Activated CD8-positive, alpha-beta memory T cell treated with anti-CD3 and anti-CD28 coated beads, Interleukin-2, amount 10 ng/mL, durations not matched to agents 7 days and 5 days (primary cell): Measurements from ENCODE around the gene EHD3. TPM values are rescaled to one million over a fixed set of nuclear protein-coding genes. Genes with fewer than 3 reads are reported as not detected.
"Not testable (repeated sequence)": the region's sequence is repeated elsewhere in the genome, so short reads cannot be mapped to it uniquely, and the experiment has no call there.

ENCODE experiments used
- ATAC-seq: fragments of 150-1000 bp; cut with Tn5 transposase; one replicate; pipeline ENCODE4 v1.10.0; 2021; ENCODE audit warnings: moderate library complexity
- CTCF ChIA-PET: fragments of 350-600 bp; sonication (Branson Sonifier 250); formaldehyde crosslinking; loops from one replicate; lab custom pipeline; 2021; ENCODE audit warnings: antibody characterized with exemption; lab: Charles Lee
- DNase-seq: peaks from one replicate; pipeline ENCODE4 v3.0.0-alpha.2; 2020
- H3K27ac Mint-ChIP-seq: one replicate; pipeline ENCODE4 v1.8.0; 2021; ENCODE audit warnings: mild to moderate bottlenecking, mixed read lengths
- H3K27me3 Mint-ChIP-seq: one replicate; pipeline ENCODE4 v1.8.0; 2021; ENCODE audit warnings: mixed read lengths
- H3K36me3 Mint-ChIP-seq: one replicate; pipeline ENCODE4 v1.8.0; 2021; ENCODE audit warnings: mild to moderate bottlenecking, mixed read lengths
- H3K4me1 Mint-ChIP-seq: one replicate; pipeline ENCODE4 v1.8.0; 2021; ENCODE audit warnings: mixed read lengths
- H3K4me3 Mint-ChIP-seq: one replicate; pipeline ENCODE4 v1.8.0; 2021; ENCODE audit warnings: mild to moderate bottlenecking, moderate library complexity, mixed read lengths
- H3K9me3 Mint-ChIP-seq: one replicate; pipeline ENCODE4 v1.8.0; 2022; ENCODE audit warnings: low read depth, mixed read lengths
- total RNA-seq, 2 experiments: library from RNA; stranded (reverse); gene quantifications; one replicate each; pipeline ENCODE4 v1.2.3, GENCODE V29; 2021

EHD3 gene
- total RNA-seq, 2 experiments from 2014 or later, result 0.41 to 1.1 TPM

DNA sequence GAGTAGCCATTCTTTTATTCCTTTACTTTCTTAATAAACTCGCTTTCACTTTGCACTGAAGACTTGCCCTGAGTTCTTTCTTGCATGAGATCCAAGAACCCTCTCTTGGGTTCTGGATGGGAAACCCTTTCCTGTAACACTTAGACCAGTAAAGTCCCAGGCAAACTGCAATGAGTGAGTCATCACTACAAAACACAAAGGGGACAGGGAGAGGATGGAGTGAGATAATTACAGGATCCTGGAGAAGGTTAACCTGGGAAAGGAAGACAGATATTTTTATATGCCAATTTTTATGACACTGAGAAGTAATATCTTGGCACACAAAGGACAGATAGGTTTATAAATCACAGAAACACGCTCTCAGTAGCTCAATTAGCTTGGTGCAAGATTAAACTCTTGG is 48.7 kb downstream of the EHD3 start:
- no peak overlapping the region for H3K27ac Mint-ChIP-seq
- DNase-seq (no peak), ATAC-seq (no peak)
- no peaks in the 10 kb centered on the region for H3K27me3 Mint-ChIP-seq
- no peak overlapping the region for H3K4me3 Mint-ChIP-seq
- CTCF ChIA-PET, result no interaction called here
- H3K36me3 Mint-ChIP-seq, result no peaks in the 10 kb centered on the region
- no peaks in the 10 kb centered on the region for H3K4me1 Mint-ChIP-seq
- no peaks in the 10 kb centered on the region for H3K9me3 Mint-ChIP-seq

DNA sequence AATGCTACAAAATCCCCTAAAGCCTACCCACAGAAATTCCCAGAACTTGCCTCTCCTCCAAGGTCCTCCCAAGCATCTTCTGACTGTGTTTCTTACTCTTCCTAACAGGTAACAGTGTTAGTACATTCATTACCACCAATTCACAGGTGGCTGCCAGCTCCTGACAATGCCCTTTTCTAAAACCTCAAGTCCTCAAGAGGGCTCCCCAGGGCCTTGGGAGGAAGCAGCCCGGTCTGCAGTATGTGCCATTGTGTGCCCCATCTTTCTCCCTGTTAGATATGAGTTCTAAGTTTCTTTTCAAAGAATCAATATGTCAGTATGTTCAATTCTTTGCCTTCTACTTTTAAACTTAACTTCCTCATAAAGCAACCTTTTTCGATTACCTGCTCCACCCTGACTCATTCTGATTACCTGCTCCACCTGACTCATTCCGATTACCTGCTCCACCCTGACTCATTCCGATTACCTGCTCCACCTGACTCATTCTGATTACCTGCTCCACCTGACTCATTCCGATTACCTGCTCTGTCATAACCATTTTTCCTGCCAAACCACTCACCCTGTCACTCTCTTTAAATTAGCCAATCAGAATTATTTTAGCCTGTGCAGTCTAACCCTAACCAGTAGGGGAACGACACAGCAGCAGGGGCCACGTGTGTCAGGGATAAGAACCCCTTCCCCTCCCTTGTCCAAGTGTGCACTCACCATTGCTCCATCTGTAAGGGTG is 49.4 kb downstream of the EHD3 start:
- H3K4me1 Mint-ChIP-seq, CTCF ChIA-PET, H3K9me3 Mint-ChIP-seq, H3K27ac Mint-ChIP-seq, H3K27me3 Mint-ChIP-seq, H3K4me3 Mint-ChIP-seq, ATAC-seq, H3K36me3 Mint-ChIP-seq, DNase-seq: not testable (repeated sequence)

DNA sequence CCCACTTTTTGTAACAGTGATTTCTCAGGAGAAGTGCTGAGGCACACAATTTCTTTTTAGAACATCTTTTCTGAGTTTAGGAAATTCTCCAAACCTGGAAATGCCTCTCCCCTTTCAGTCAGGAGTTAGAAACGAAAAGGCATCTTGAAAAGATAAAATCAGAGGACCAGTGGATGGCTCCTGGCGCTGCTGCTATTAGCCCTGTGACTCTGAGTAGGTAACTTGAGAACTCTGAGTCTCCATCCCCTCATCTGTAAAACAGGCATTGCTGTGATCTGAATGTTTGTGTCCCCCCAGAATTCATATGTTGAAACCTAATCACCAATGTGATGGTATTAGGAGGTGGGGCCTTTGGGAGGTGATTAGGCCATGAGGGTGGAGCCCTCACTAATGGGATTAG is 50.2 kb downstream of the EHD3 start:
- no peaks in the 10 kb centered on the region for H3K4me1 Mint-ChIP-seq
- no peak overlapping the region for H3K27ac Mint-ChIP-seq
- CTCF ChIA-PET, result no interaction called here
- no peaks in the 10 kb centered on the region for H3K9me3 Mint-ChIP-seq
- no peaks in the 10 kb centered on the region for H3K27me3 Mint-ChIP-seq
- no peaks in the 10 kb centered on the region for H3K36me3 Mint-ChIP-seq
- ATAC-seq (no peak), DNase-seq (no peak)
- no peak overlapping the region for H3K4me3 Mint-ChIP-seq

DNA sequence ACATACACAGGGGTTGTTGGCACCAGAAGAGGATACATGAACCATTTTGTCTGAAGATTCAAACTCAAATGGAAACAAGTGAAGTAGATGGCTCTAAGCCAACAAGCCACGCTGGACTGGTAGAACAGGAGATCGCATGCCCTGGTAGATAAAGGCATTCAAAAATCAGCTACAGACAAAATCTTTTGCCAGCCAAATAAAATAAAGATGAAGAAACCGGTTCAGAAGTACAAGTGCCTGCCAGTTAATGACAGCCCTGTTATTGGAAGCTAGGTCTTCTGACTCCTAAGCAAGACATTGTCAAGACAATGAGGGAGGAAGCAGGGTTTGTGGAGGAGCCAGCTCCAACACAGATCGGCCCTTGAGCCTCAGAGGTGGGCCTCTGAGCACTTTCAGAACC is 52.3 kb downstream of the EHD3 start:
- Mint-ChIP-seq H3K4me3 (no peak overlapping the region), H3K27me3 (no peaks in the 10 kb centered on the region), H3K9me3 (no peaks in the 10 kb centered on the region), H3K4me1 (no peaks in the 10 kb centered on the region), H3K36me3 (no peaks in the 10 kb centered on the region), H3K27ac (no peak overlapping the region)
- ATAC-seq (no peak), DNase-seq (no peak)
- CTCF ChIA-PET, result no interaction called here

DNA sequence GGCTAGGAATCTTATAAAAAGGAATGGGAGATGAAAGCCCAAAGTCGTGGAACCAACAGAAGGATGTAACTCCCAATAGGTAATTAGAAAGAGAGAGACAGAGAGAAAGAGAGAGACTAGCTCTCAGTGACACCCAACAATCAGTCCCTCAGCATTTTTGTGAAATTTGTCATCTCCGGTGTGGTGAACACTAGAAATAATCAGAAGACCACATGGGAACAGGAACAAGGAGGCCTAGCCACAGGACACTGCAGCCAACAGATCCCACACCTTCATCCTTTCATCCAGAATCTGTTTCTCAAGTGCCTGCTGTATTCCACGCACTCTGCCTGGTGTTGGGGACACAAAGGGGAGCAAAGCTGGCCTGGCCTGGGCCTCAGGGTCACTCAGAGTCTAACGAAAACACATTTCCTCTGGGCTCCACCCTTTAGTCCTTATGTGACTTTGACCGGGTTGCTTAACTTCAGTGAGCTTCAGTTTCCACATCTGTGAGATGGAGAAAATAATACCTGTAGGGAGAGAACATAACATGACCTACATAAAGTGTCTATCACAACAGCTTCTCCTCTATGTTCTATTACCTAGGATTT is 53.1 kb downstream of the EHD3 start:
- ATAC-seq, result no peak
- DNase-seq, result no peak
- Mint-ChIP-seq H3K9me3 (no peaks in the 10 kb centered on the region), H3K36me3 (no peaks in the 10 kb centered on the region), H3K27me3 (no peaks in the 10 kb centered on the region), H3K4me1 (no peaks in the 10 kb centered on the region), H3K4me3 (no peak overlapping the region), H3K27ac (no peak overlapping the region)
- CTCF ChIA-PET, result no interaction called here

DNA sequence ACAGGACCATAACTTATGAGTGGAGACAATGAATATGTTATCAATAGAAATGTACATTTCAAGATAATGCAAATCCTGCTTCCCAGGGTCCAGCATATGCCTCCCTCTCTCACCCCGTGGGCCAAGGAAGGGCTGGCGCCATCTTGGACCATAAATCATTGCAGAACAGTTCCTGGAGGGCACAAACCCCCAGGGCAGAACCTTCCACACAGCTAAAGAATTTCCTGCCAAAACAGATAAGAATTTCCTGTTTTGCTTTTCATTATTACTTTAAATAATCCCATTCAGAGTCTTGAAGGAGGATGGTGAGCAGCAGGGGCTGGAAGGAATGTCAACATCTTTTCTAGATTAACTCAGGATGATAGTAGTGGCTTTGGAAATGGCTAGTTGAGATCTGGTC is 53.7 kb downstream of the EHD3 start:
- Mint-ChIP-seq H3K36me3 (no peaks in the 10 kb centered on the region), H3K27ac (no peak overlapping the region)
- CTCF ChIA-PET, result no interaction called here

DNA sequence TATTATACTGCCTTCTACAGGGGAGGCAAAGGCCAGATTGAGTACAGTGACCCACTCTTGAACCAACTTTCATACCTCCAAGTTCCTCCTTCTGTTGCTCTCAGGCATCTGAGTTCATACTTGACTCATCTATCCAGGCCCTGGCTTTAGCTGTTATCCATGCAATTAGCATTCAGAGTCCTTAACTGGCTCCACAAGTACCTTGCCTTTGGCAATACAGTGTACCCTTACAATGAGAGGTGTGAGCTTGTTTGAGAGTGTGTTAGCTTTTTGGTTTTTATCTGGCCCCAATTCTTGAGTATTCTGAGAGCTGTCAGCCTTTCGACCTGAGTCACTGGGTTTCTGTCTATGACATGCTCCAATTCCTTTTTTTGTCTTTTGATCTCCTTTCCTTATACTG is 60.2 kb downstream of the EHD3 start:
- H3K4me1 Mint-ChIP-seq, result peaks cover 2% of the 10 kb centered on the region
- H3K4me3 Mint-ChIP-seq, result no peak overlapping the region
- CTCF ChIA-PET, result interaction anchor here (1.6 kb wide), 1 partner anchor 39 kb away, joined by 3 read pairs; no protein-coding TSS in a partner anchor
- no peaks in the 10 kb centered on the region for H3K36me3 Mint-ChIP-seq
- no peaks in the 10 kb centered on the region for H3K27me3 Mint-ChIP-seq
- H3K27ac Mint-ChIP-seq, result no peak overlapping the region
- H3K9me3 Mint-ChIP-seq, result no peaks in the 10 kb centered on the region
- ATAC-seq (no peak), DNase-seq (no peak)

More for the DNA sequence above, 53.7 kb downstream of the EHD3 start:
- Mint-ChIP-seq H3K4me3 (no peak overlapping the region), H3K9me3 (no peaks in the 10 kb centered on the region), H3K4me1 (no peaks in the 10 kb centered on the region), H3K27me3 (no peaks in the 10 kb centered on the region)
- no peak for ATAC-seq
- DNase-seq, result no peak

DNA sequence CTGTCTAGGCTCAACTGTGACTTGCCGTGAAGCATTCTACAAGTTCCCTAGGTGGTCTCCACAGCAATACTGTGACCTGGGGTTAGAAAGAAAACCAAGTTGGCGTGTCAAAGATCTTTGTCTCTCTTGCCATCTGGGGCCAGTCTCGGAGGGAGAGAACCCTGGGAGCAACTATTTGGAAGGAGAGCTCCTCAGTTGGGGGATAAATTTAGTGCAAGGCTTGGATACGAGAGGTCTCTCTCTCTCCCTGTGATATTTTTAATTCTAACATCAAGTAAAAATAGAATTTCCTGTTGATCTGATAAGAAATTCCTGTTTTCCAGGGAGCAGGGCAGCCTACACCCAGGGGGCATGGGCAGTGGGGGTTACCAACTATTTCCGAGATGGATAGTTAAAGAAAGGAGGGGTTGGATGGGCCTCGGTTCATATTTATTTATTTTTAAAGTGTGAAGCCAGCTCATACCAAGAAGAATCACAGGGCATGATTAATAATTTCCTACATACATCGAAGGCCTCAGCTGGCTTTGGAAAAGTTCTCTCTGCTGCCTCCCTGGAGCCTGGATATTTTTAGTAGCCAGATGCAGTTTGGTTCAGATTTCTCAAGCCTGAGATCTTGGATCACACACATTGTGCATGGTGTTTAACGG is 62.8 kb downstream of the EHD3 start:
- H3K4me3 Mint-ChIP-seq, result no peak overlapping the region
- no peaks in the 10 kb centered on the region for H3K9me3 Mint-ChIP-seq
- peaks cover 3% of the 10 kb centered on the region for H3K27me3 Mint-ChIP-seq
- ATAC-seq, result no peak
- H3K4me1 Mint-ChIP-seq, result peaks cover 2% of the 10 kb centered on the region
- H3K27ac Mint-ChIP-seq, result no peak overlapping the region
- no peak for DNase-seq
- no peaks in the 10 kb centered on the region for H3K36me3 Mint-ChIP-seq
- CTCF ChIA-PET, result no interaction called here

DNA sequence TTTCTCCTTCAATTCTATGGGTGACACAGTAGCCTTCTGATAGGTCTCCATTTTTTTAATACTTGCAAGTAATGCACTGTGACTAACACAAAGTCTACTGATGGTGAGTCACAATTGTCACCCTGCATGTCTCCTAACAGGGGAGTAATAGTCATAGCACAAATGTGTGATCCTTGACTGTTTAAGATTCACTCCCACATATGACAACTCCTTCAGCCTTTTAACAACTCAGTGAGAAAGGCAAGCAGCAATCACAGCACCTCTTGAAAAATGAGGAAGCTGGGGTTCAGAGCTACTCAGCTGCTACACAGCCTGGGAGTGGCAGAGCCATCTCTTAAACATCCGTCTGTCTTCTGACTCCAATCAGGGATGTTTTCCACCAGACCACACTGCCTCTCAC is 63.8 kb downstream of the EHD3 start:
- H3K9me3 Mint-ChIP-seq, result no peaks in the 10 kb centered on the region
- CTCF ChIA-PET, result no interaction called here
- DNase-seq (no peak), ATAC-seq (peak; percentile 53)
- peaks cover 2% of the 10 kb centered on the region for H3K4me1 Mint-ChIP-seq
- no peak overlapping the region for H3K27ac Mint-ChIP-seq
- H3K4me3 Mint-ChIP-seq, result no peak overlapping the region
- peaks cover 3% of the 10 kb centered on the region for H3K27me3 Mint-ChIP-seq
- no peaks in the 10 kb centered on the region for H3K36me3 Mint-ChIP-seq

DNA sequence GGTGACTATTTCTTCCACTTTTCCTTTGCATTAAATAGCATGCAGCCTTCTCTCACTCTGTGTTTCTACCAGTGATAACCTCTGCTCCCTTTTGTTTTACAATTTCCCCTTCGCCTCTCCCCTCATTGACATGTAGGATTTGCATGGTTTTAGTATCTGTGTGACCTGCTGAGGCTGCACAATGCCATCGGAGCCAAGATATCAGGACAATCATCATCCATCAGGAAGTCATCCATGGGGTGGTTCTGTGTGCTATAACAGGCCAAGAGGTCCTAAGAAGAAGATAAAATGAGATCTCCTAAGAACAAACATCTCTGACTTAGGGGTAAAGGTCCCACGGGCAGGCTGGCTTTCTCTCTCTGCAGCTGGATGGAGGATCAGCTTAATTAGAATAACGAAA is 65.6 kb downstream of the EHD3 start:
- Mint-ChIP-seq H3K4me3 (no peak overlapping the region), H3K4me1 (no peaks in the 10 kb centered on the region), H3K27me3 (peaks cover 3% of the 10 kb centered on the region), H3K27ac (no peak overlapping the region), H3K9me3 (no peaks in the 10 kb centered on the region), H3K36me3 (no peaks in the 10 kb centered on the region)
- CTCF ChIA-PET, result no interaction called here
- DNase-seq (no peak), ATAC-seq (no peak)

DNA sequence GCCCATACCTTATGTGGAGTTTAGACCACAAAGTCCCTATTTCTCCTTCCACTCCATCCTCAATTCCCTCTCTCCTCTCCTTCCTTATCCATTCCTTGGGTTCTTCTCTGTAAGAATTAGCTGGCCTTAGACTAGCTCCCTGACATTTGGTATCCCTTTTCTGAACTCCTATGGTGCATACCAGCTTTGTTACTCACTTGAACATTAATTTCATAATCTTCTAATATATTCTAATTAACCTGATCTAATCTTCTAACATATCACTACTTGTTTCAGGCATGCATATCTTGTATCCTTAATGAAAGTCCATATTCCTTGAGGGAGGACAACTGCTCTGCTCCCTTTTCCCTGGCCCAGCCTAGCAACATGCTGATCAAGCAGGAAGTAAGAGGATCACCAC is 66.4 kb downstream of the EHD3 start:
- no peak for ATAC-seq
- Mint-ChIP-seq H3K27ac (no peak overlapping the region), H3K27me3 (peaks cover 5% of the 10 kb centered on the region), H3K4me1 (no peaks in the 10 kb centered on the region), H3K4me3 (no peak overlapping the region), H3K36me3 (no peaks in the 10 kb centered on the region), H3K9me3 (no peaks in the 10 kb centered on the region)
- CTCF ChIA-PET, result no interaction called here
- no peak for DNase-seq

DNA sequence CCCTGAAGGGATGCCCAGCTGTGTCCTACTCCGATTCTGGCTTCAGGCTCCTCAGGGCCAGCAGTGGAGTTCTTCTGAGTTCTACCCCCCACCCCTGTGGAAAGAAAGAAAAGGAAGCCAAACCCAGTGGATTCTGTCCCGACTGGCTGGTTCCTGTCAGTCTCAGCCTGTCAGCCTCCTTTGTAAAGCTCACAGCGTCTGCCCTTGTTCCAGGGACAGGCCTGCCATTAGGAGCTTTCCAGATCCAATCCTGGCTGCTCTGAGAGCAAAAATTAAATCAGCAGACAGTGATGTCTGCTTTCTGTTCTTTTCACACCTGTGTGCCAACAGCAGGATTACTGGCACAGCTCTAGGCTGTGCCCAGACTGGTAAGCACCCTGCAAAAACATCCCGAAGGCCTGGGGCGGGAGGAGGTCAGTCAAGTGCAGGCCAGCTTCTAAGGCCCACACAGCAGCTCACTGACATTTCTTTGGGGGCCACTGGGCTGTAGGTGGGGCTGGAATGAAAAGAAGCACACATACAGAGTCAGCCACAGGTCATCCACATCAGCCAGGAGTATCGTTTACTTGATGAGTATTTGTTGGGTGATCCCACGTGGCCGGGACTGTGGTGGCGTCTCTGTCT is 69.1 kb downstream of the EHD3 start:
- Mint-ChIP-seq H3K27ac (no peak overlapping the region), H3K4me3 (no peak overlapping the region), H3K4me1 (no peaks in the 10 kb centered on the region), H3K27me3 (peaks cover 20% of the 10 kb centered on the region), H3K9me3 (no peaks in the 10 kb centered on the region), H3K36me3 (no peaks in the 10 kb centered on the region)
- ATAC-seq, result no peak
- CTCF ChIA-PET, result no interaction called here
- DNase-seq, result no peak

DNA sequence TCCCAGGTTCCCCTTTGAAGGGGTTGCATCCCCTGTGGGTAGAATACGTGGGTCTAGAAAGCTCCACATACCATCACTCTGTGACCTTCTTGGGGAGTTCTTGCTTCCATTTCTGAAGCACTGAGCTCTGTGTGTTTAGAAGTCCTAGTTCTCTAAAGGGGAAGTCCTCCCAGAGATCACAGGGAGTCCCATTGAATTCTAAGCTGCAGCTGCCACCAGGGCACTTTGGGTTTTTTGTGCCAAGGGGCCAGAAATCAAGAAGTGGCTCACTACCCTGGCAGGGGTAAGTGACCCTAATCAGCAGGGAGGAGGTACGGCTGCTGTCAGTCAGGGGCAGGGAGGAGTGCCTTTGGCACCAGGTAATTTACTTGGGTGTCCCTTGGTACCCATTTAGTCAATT is 70.9 kb downstream of the EHD3 start:
- no peak for DNase-seq
- Mint-ChIP-seq H3K4me1 (no peaks in the 10 kb centered on the region), H3K36me3 (peaks cover 3% of the 10 kb centered on the region), H3K27ac (no peak overlapping the region), H3K4me3 (no peak overlapping the region), H3K27me3 (peaks cover 31% of the 10 kb centered on the region), H3K9me3 (no peaks in the 10 kb centered on the region)
- ATAC-seq, result no peak
- CTCF ChIA-PET, result no interaction called here

DNA sequence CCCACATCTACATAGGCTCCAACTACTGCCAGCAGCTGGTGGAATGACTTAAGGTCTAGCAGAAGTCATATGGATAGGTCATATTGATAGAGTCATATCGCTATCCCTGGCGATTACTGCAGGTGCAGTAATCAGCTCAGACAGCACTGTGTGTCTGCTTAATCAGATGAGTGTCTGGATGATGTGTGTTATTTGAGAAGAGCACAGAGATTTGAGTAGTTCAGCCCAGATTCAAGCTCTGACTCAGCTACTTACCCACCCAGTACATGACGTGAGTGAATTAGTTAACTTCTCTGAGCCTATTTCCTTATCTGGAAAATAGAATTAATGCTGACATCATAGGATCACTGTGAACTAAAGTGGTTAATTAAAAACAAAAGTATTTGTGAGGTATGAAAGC is 78.9 kb downstream of the EHD3 start:
- CTCF ChIA-PET, result interaction anchor here (1.7 kb wide), 1 partner anchor 20 kb away, joined by 5 read pairs; no protein-coding TSS in a partner anchor
- DNase-seq, result no peak

More for the DNA sequence above, 78.9 kb downstream of the EHD3 start:
- Mint-ChIP-seq H3K9me3 (peaks cover 2% of the 10 kb centered on the region), H3K4me1 (peaks cover 9% of the 10 kb centered on the region), H3K27me3 (peaks cover 31% of the 10 kb centered on the region), H3K36me3 (peaks cover 3% of the 10 kb centered on the region), H3K4me3 (no peak overlapping the region), H3K27ac (no peak overlapping the region)
- ATAC-seq, result no peak
